NK-92 treated with Interleukin-12 subunit alpha and Interleukin-12 subunit beta, amount 100 ng/mL, for 24 hours (cell line): ENCODE data around the gene UBE2G1.
"Not testable (repeated sequence)": the region's sequence is repeated elsewhere in the genome, so short reads cannot be mapped to it uniquely, and the experiment has no call there.

ENCODE experiments used
- DNase-seq: peaks from one replicate; lab custom pipeline; 2025; lab: John Stamatoyannopoulos, UW

Gene UBE2G1

GRCh38 chr17:4301066-4301465 is 65.4 kb downstream of the UBE2G1 start:
- DNase-seq, result no peak

GRCh38 chr17:4297351-4297750 is 69.1 kb downstream of the UBE2G1 start:
- DNase-seq, result no peak

GRCh38 chr17:4295686-4296085 is 70.8 kb downstream of the UBE2G1 start:
- no peak for DNase-seq

- no peak for DNase-seq
These were observed 72.9 kb downstream of the UBE2G1 start for GRCh38 chr17:4293572-4293971.

- DNase-seq, result no peak
These were observed 78.8 kb downstream of the UBE2G1 start for GRCh38 chr17:4287710-4288109.

GRCh38 chr17:4276514-4276913 is 90.0 kb downstream of the UBE2G1 start:
- no peak for DNase-seq

- no peak for DNase-seq
These were observed 93.5 kb downstream of the UBE2G1 start for GRCh38 chr17:4272972-4273368.

- DNase-seq, result no peak
These were observed 94.1 kb downstream of the UBE2G1 start for GRCh38 chr17:4272213-4272971.

- no peak for DNase-seq
These were observed 95.7 kb downstream of the UBE2G1 start for GRCh38 chr17:4270736-4271135.

GRCh38 chr17:4269915-4270314 is 96.6 kb downstream of the UBE2G1 start:
- DNase-seq, result no peak

- DNase-seq, result no peak
These were observed 99.1 kb downstream of the UBE2G1 start for GRCh38 chr17:4267402-4267801.

- no peak for DNase-seq
These were observed 99.9 kb downstream of the UBE2G1 start for GRCh38 chr17:4266550-4266949.

GRCh38 chr17:4263282-4264215 is 102.9 kb downstream of the UBE2G1 start, which contains the start of gene ANKFY1:
Gene ANKFY1, minus strand, starts transcription at chr17:4263979. Its CDS starts 38 bp downstream, at chr17:4263941.
- peak; percentile 74 for DNase-seq

- DNase-seq, result no peak
These were observed 103.8 kb downstream of the UBE2G1 start for GRCh38 chr17:4262703-4263102.

GRCh38 chr17:4261452-4261851 is 105.0 kb downstream of the UBE2G1 start:
- no peak for DNase-seq

GRCh38 chr17:4258867-4259266 is 107.6 kb downstream of the UBE2G1 start:
- no peak for DNase-seq

GRCh38 chr17:4256952-4257351 is 109.5 kb downstream of the UBE2G1 start:
- DNase-seq, result no peak

- DNase-seq, result not testable (repeated sequence)
These were observed 111.2 kb downstream of the UBE2G1 start for GRCh38 chr17:4255271-4255670.

- DNase-seq, result no peak
These were observed 115.6 kb downstream of the UBE2G1 start for GRCh38 chr17:4250887-4251286.

- no peak for DNase-seq
These were observed 116.9 kb downstream of the UBE2G1 start for GRCh38 chr17:4249452-4250029.

- DNase-seq, result no peak
These were observed 117.8 kb downstream of the UBE2G1 start for GRCh38 chr17:4248504-4249277.

GRCh38 chr17:4247971-4248388 is 118.5 kb downstream of the UBE2G1 start:
- no peak for DNase-seq
